Body of pancreas (tissue), 4 donors: ENCODE measurements around the gene ANKZF1. TPM values are rescaled to one million over a fixed set of nuclear protein-coding genes. Genes with fewer than 3 reads are reported as not detected.

Experiments used
- ATAC-seq: fragments of 150-250 bp; one replicate; pipeline ENCODE4 v1.9.1; 2016
- DNase-seq, 4 donors: peaks; one replicate each; pipeline ENCODE4 v3.0.0-alpha.2; 2019
- H3K27ac ChIP-seq, 4 donors: fragments of 200-600 bp; sonication (generic); 1 replicate in 3 of 4; 2 replicates in 1 of 4; pipeline versions ENCODE4 v1.5.1 to v1.6.1; 2016 to 2019; ENCODE audit warnings: mild to moderate bottlenecking in 1 of 4, mixed read lengths in 1 of 4, moderate library complexity in 1 of 4
- H3K27me3 ChIP-seq, 2 donors: fragments of 200-600 bp; sonication (generic); one replicate each; pipeline ENCODE4 v1.6.0; 2016; ENCODE audit warnings: mild to moderate bottlenecking in 1 of 2
- H3K36me3 ChIP-seq, 2 donors: fragments of 200-600 bp; sonication (generic); replicated peaks in 1 of 2; 2 replicates each; pipeline ENCODE4 v1.5.1; 2016; ENCODE audit warnings: low read depth in 2 of 2; ENCODE audit not compliant: insufficient read depth in 1 of 2
- H3K4me1 ChIP-seq: fragments of 200-600 bp; sonication (generic); one replicate; pipeline ENCODE4 v1.6.0; 2016
- H3K4me3 ChIP-seq, 2 donors: fragments of 200-600 bp; sonication (generic); 1 replicate in 1 of 2; 2 replicates in 1 of 2; pipeline ENCODE4 v1.5.1; 2016 to 2019
- H3K9me3 ChIP-seq, 3 donors: fragments of 200-600 bp; sonication (generic); 1 replicate in 2 of 3; 2 replicates in 1 of 3; pipeline ENCODE4 v1.5.1; 2016
- POLR2A ChIP-seq, 3 donors: fragments of 450-650 bp; IDR thresholded peaks; one replicate each; pipeline ENCODE4 v1.6.1; 2016; ENCODE audit warnings: antibody characterized with exemption in 3 of 3, mild to moderate bottlenecking in 2 of 3
- WGBS, 2 donors: methylation state at CpG; one replicate each; pipeline ENCODE4 v1.1.5; 2017; 5-methylcytosine and 5-hydroxymethylcytosine counted together
- intact Hi-C: fragments of 100-400 bp; cut with DNase I; formaldehyde crosslinking; loops from one replicate; pipeline ENCODE4 v1.15.1; 2023
- total RNA-seq, 2 donors: library from RNA; depleted of rRNA; stranded (reverse); fragments of >200 nt; gene quantifications; one replicate each; pipeline ENCODE4 v1.1.0, GENCODE V29; 2016
- TF ChIP-seq, protein P1 (sequence below), 7 experiments: fragments of 450-650 bp in 4 of 7; fragments of 200-600 bp in 3 of 7; sonication (generic) in 3 of 7; IDR thresholded peaks; one replicate each; pipeline ENCODE4 v1.5.1; 2016 to 2019; ENCODE audit warnings: antibody characterized with exemption in 7 of 7

ANKZF1 gene
- total RNA-seq, 2 donors from 2014 or later: 67.5 to 95.3 TPM

- intact Hi-C loops: loop anchor here (5.0 kb wide), 1 partner anchor 114 kb away; the partner anchor contains the start of gene SLC23A3
- peaks cover 0 to 21% of the 10 kb centered on the region in 2 donors for H3K36me3 ChIP-seq
- WGBS, 2 donors: 81 to 90% methylated on average over 2 to 16 of the region's 17 CpGs
- no peaks in the 10 kb centered on the region for H3K9me3 ChIP-seq
- H3K27ac ChIP-seq: no peak overlapping the region
- peak in 1 of 4 donors; percentile 16 for DNase-seq
- no peak overlapping the region for H3K4me3 ChIP-seq
- peaks cover 7% of the 10 kb centered on the region for H3K4me1 ChIP-seq
- no peak for ATAC-seq
- no peaks in the 10 kb centered on the region for H3K27me3 ChIP-seq
- TF ChIP-seq POLR2A (IDR thresholded peaks at IDR 0.05): no peak
- TF ChIP-seq, protein P1, sequence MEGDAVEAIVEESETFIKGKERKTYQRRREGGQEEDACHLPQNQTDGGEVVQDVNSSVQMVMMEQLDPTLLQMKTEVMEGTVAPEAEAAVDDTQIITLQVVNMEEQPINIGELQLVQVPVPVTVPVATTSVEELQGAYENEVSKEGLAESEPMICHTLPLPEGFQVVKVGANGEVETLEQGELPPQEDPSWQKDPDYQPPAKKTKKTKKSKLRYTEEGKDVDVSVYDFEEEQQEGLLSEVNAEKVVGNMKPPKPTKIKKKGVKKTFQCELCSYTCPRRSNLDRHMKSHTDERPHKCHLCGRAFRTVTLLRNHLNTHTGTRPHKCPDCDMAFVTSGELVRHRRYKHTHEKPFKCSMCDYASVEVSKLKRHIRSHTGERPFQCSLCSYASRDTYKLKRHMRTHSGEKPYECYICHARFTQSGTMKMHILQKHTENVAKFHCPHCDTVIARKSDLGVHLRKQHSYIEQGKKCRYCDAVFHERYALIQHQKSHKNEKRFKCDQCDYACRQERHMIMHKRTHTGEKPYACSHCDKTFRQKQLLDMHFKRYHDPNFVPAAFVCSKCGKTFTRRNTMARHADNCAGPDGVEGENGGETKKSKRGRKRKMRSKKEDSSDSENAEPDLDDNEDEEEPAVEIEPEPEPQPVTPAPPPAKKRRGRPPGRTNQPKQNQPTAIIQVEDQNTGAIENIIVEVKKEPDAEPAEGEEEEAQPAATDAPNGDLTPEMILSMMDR (IDR thresholded peaks at IDR 0.05): no peak
Observed at GRCh38 chr2:219285894-219286425, 56.4 kb downstream of the ANKZF1 start.

Other genes with a start within 250 kb of the ANKZF1 start
- not detected for gene FEV, start 244.6 kb upstream of the ANKZF1 start, total RNA-seq
- 10 to 100 TPM; 23.1 to 26.4 TPM for gene CRYBA2, start 236.4 kb upstream of the ANKZF1 start, total RNA-seq
- not detected for gene CFAP65, start 188.3 kb upstream of the ANKZF1 start, total RNA-seq
- 1 to 10 TPM in 1 of 2 donors, not detected in 1; 1.0 TPM for gene IHH, start 168.9 kb upstream of the ANKZF1 start, total RNA-seq
- gene NHEJ1, start 69.0 kb upstream of the ANKZF1 start, total RNA-seq: 1 to 10 TPM; 8.9 to 9.3 TPM
- gene SLC23A3, start 59.8 kb upstream of the ANKZF1 start, total RNA-seq: 1 to 10 TPM; 3.1 to 8.2 TPM
- 10 to 100 TPM; 25.7 to 27.4 TPM for gene CNPPD1, start 52.9 kb upstream of the ANKZF1 start, total RNA-seq
- 10 to 100 TPM; 41.9 to 43.6 TPM for gene RETREG2, start 51.5 kb upstream of the ANKZF1 start, total RNA-seq
- 10 to 100 TPM; 36.9 to 43.3 TPM for gene ZFAND2B, start 23.0 kb upstream of the ANKZF1 start, total RNA-seq
- gene ABCB6, start 10.8 kb upstream of the ANKZF1 start, total RNA-seq: 10 to 100 TPM; 10.5 to 11.7 TPM
- gene ATG9A, start 170 bp upstream of the ANKZF1 start, total RNA-seq: 10 to 100 TPM; 21.0 to 27.7 TPM
- 10 to 100 TPM in 1 of 2 donors, 1 to 10 TPM in 1; 3.1 to 11.2 TPM for gene GLB1L, start 15.6 kb downstream of the ANKZF1 start, total RNA-seq
- 10 to 100 TPM in 1 of 2 donors, 1 to 10 TPM in 1; 8.0 to 16.8 TPM for gene STK16, start 15.7 kb downstream of the ANKZF1 start, total RNA-seq
- not detected for gene TUBA4B, start 23.4 kb downstream of the ANKZF1 start, total RNA-seq
- gene TUBA4A, start 24.1 kb downstream of the ANKZF1 start, total RNA-seq: 10 to 100 TPM; 17.8 to 20.2 TPM
- gene DNAJB2, start 49.6 kb downstream of the ANKZF1 start, total RNA-seq: 10 to 100 TPM; 60.3 to 68.0 TPM
- gene PTPRN, start 79.6 kb downstream of the ANKZF1 start, total RNA-seq: 10 to 100 TPM; 18.7 to 19.8 TPM
- not detected for gene RESP18, start 102.9 kb downstream of the ANKZF1 start, total RNA-seq
- 10 to 100 TPM; 18.4 to 24.7 TPM for gene DNPEP, start 158.1 kb downstream of the ANKZF1 start, total RNA-seq
- gene DES, start 188.6 kb downstream of the ANKZF1 start, total RNA-seq: 10 to 100 TPM; 12.7 to 23.1 TPM
- 1 to 10 TPM; 2.9 to 3.6 TPM for gene SPEG, start 205.0 kb downstream of the ANKZF1 start, total RNA-seq